CD14-positive monocyte (primary cell): ENCODE results near the gene TFEB. TPM values are rescaled to one million over a fixed set of nuclear protein-coding genes. Genes with fewer than 3 reads are reported as not detected.

ENCODE experiments used
- DNase-seq, 3 donors: peaks; one replicate each; pipeline ENCODE4 v3.0.0-alpha.2; 2011 to 2022
- H2AFZ ChIP-seq: 2 replicates; pipeline ENCODE4 v1.6.0; 2012; ENCODE audit warnings: mild to moderate bottlenecking, low read depth, low read length, inconsistent platforms; ENCODE audit not compliant: insufficient read depth, poor library complexity, severe bottlenecking
- H3K27ac ChIP-seq, 2 donors: 1 replicate in 1 of 2; 2 replicates in 1 of 2; pipeline ENCODE4 v1.5.1; 2012 to 2013; ENCODE audit warnings: low read length in 2 of 2, control low read depth in 1 of 2, inconsistent platforms in 1 of 2, low read depth in 1 of 2, mild to moderate bottlenecking in 1 of 2
- H3K27me3 ChIP-seq, 2 donors: one replicate each; pipeline versions ENCODE4 v1.6.0 to v1.6.1; 2011 to 2013; ENCODE audit warnings: low read length in 2 of 2; ENCODE audit not compliant: control insufficient read depth in 2 of 2, insufficient read depth in 2 of 2
- H3K36me3 ChIP-seq, 2 donors: replicated peaks in 1 of 2; 1 replicate in 1 of 2; 2 replicates in 1 of 2; pipeline versions ENCODE4 v1.5.1 to v1.6.1; 2012 to 2013; ENCODE audit warnings: low read length in 2 of 2, control low read depth in 1 of 2, inconsistent platforms in 1 of 2, mild to moderate bottlenecking in 1 of 2; ENCODE audit not compliant: insufficient read depth in 2 of 2, control insufficient read depth in 1 of 2
- H3K4me1 ChIP-seq, 2 donors: 1 replicate in 1 of 2; 2 replicates in 1 of 2; pipeline versions ENCODE4 v1.5.1 to v1.6.1; 2012 to 2013; ENCODE audit warnings: low read length in 2 of 2, control low read depth in 1 of 2, inconsistent platforms in 1 of 2, mild to moderate bottlenecking in 1 of 2, moderate library complexity in 1 of 2; ENCODE audit not compliant: insufficient read depth in 2 of 2, control insufficient read depth in 1 of 2
- H3K4me2 ChIP-seq: replicated peaks from 2 replicates; pipeline ENCODE3; 2012; ENCODE audit warnings: low read length, moderate library complexity, mild to moderate bottlenecking; ENCODE audit not compliant: poor library complexity, severe bottlenecking; ENCODE audit errors: extremely low read depth
- H3K4me3 ChIP-seq, 3 experiments: fragments of 200-600 bp in 1 of 3; sonication (generic) in 1 of 3; replicated peaks in 1 of 3; 1 replicate in 2 of 3; 2 replicates in 1 of 3; pipeline ENCODE4 v1.5.1; 2011 to 2013; ENCODE audit warnings: low read length in 3 of 3, mild to moderate bottlenecking in 3 of 3, control low read depth in 2 of 3, low read depth in 2 of 3, inconsistent platforms in 1 of 3, moderate library complexity in 1 of 3
- H3K79me2 ChIP-seq: 2 replicates; pipeline ENCODE4 v1.6.0; 2012; ENCODE audit warnings: mild to moderate bottlenecking, control low read depth, inconsistent platforms, low read length, moderate library complexity; ENCODE audit not compliant: insufficient read depth
- H3K9ac ChIP-seq: 2 replicates; pipeline ENCODE4 v1.6.0; 2017; ENCODE audit warnings: low read length, mild to moderate bottlenecking; ENCODE audit not compliant: insufficient read depth, poor library complexity, severe bottlenecking
- H3K9me3 ChIP-seq, 2 donors: replicated peaks in 1 of 2; 1 replicate in 1 of 2; 2 replicates in 1 of 2; pipeline versions ENCODE4 v1.5.1 to v1.6.1; 2012 to 2013; ENCODE audit warnings: low read length in 2 of 2, control low read depth in 1 of 2; ENCODE audit not compliant: control insufficient read depth in 1 of 2, insufficient read depth in 1 of 2
- H4K20me1 ChIP-seq: 2 replicates; pipeline ENCODE4 v1.6.0; 2012; ENCODE audit warnings: mild to moderate bottlenecking, low read length, control low read depth, moderate library complexity; ENCODE audit not compliant: insufficient read depth
- H3K27ac Mint-ChIP-seq, 7 donors: one replicate each; pipeline ENCODE4 v1.8.0; 2020; ENCODE audit warnings: mild to moderate bottlenecking in 7 of 7, mixed read lengths in 7 of 7, moderate library complexity in 6 of 7, inconsistent platforms in 2 of 7
- H3K27me3 Mint-ChIP-seq, 3 donors: one replicate each; pipeline ENCODE4 v1.8.0; 2021 to 2022; ENCODE audit warnings: low read depth in 3 of 3, mild to moderate bottlenecking in 3 of 3, mixed read lengths in 3 of 3, moderate library complexity in 3 of 3, inconsistent platforms in 1 of 3
- H3K36me3 Mint-ChIP-seq, 2 donors: one replicate each; pipeline ENCODE4 v1.8.0; 2020; ENCODE audit warnings: mixed read lengths in 2 of 2, inconsistent platforms in 1 of 2, mild to moderate bottlenecking in 1 of 2
- H3K4me1 Mint-ChIP-seq: one replicate; pipeline ENCODE4 v1.8.0; 2020; ENCODE audit warnings: mild to moderate bottlenecking, mixed read lengths
- H3K4me3 Mint-ChIP-seq, 2 donors: one replicate each; pipeline ENCODE4 v1.8.0; 2020; ENCODE audit warnings: mild to moderate bottlenecking in 2 of 2, mixed read lengths in 2 of 2, moderate library complexity in 1 of 2
- H3K9me3 Mint-ChIP-seq, 7 donors: one replicate each; pipeline ENCODE4 v1.8.0; 2020 to 2022; ENCODE audit warnings: mixed read lengths in 7 of 7, mild to moderate bottlenecking in 6 of 7, moderate library complexity in 6 of 7, inconsistent platforms in 2 of 7
- CTCF ChIP-seq: fragments of 200-600 bp; IDR thresholded peaks from one replicate; pipeline ENCODE4 v1.8.0; 2022; ENCODE audit warnings: antibody characterized with exemption, mild to moderate bottlenecking
- WGBS: methylation state at CpG from one replicate; pipeline ENCODE4 v1.1.5; 2013; ENCODE audit warnings: missing lambda C conversion rate; ENCODE audit not compliant: insufficient coverage; 5-methylcytosine and 5-hydroxymethylcytosine counted together
- intact Hi-C, 2 donors: fragments of 100-400 bp; cut with micrococcal nuclease; formaldehyde crosslinking; loops; one replicate each; pipeline versions ENCODE4 v1.15.0 to v1.15.1; 2023
- polyA plus RNA-seq, 3 donors: library from polyadenylated mRNA; depleted of rRNA in 1 of 3; unstranded in 2 of 3; stranded (reverse) in 1 of 3; fragments of 300-500 nt in 2 of 3; fragments of >200 nt in 1 of 3; fragmentation: Illumina TruSeq in 2 of 3; gene quantifications; 1 replicate in 2 of 3; 2 replicates in 1 of 3; pipeline ENCODE4 v1.2.3, GENCODE V29; 2012 to 2021

TFEB gene
- polyA plus RNA-seq, 3 donors, result 42.6 to 60.0 (median 55.0) TPM

DNA sequence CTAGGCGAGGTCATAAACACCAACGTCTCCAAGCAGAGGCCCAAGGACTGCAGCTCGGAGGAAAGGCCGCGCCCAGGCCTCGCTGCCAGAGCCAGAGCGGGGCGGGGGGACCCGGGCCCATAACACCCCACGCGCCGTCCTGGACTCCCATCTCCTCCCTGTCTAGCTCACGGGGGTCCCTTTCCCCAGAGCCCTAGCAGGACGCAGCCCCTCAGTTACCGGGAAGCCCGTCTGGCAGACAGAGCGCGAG, 52.2 kb downstream of the TFEB start:
- peak overlapping the region; percentile 67 for H3K9ac ChIP-seq
- no peak overlapping the region for H3K27ac ChIP-seq
- H4K20me1 ChIP-seq, result peaks cover 55% of the 10 kb centered on the region
- H3K4me1 ChIP-seq, result peaks cover 22 to 23% of the 10 kb centered on the region in 2 donors
- H3K9me3 Mint-ChIP-seq, result peaks cover 0 to 2% (median 0%) of the 10 kb centered on the region in 7 donors
- H3K36me3 ChIP-seq, result peaks cover 40 to 44% of the 10 kb centered on the region in 2 donors
- peak overlapping the region in 2 of 7 donors; percentile 63 to 77 for H3K27ac Mint-ChIP-seq
- peak overlapping the region; percentile 77 for H2AFZ ChIP-seq
- H3K4me2 ChIP-seq, result peak overlapping the region; percentile 81
- intact Hi-C loops, result loop anchor here (2.0 to 5.0 kb wide), 3 partner anchors 78 to 314 kb away; no protein-coding TSS in a partner anchor
- no peak for TF ChIP-seq CTCF
- peaks cover 1 to 8% (median 3%) of the 10 kb centered on the region in 3 donors for H3K27me3 Mint-ChIP-seq
- H3K27me3 ChIP-seq, result no peaks in the 10 kb centered on the region
- H3K4me3 ChIP-seq, result peak overlapping the region; percentile 40 to 77 (median 56)
- no peaks in the 10 kb centered on the region for H3K79me2 ChIP-seq
- H3K9me3 ChIP-seq, result no peaks in the 10 kb centered on the region
- 5% methylated on average over 17 of the region's 18 CpGs for WGBS
- no peak for DNase-seq
- peaks cover 31 to 39% of the 10 kb centered on the region in 2 donors for H3K36me3 Mint-ChIP-seq
- H3K4me1 Mint-ChIP-seq, result peaks cover 18% of the 10 kb centered on the region
- peak overlapping the region; percentile 83 to 88 for H3K4me3 Mint-ChIP-seq

DNA sequence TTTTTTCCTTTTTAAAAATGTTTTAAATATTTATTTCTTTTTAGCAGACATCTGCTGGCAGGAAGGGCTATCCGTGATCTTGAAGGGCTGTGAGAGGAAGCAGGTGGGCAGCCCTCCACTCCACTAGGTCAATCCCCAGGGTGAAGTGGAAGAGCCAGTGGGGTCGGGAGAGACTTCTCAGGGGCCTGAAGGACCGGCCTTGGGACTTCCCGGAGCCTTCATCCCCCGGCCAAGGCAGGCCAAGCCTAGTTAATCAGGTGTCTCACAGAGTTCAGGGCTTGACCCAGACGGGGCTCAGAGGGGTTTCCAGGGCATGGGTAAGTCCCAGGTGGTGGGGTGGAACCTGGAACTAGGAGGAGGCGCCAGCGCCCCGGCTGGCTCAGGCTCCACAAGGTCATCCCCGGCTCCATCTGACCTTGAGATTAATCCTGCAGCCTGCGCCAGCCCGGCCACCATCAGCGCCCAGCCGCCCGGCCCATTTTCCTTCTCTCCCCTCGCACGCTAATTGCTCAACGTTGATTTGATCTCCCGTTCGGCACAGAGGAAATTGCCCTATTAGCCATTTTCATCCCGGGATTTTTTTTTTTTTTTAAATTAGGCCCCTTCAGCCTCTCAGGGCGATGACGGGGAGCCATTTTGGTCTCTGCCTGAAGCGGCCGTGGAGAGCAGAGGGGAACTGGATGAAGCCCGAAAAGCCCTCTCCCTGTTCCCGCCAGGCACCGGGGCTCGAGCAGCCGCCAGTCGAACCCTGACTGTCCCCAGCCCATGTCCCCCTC, 52.7 kb downstream of the TFEB start:
- Histone ChIP-seq H3K36me3 (peaks cover 35 to 39% of the 10 kb centered on the region in 2 donors), H3K4me3 (peak overlapping the region; percentile 40 to 77 (median 56)), H3K79me2 (no peaks in the 10 kb centered on the region), H3K9ac (peak overlapping the region; percentile 67), H3K9me3 (no peaks in the 10 kb centered on the region), H3K4me1 (peaks cover 22 to 23% of the 10 kb centered on the region in 2 donors), H3K27me3 (no peaks in the 10 kb centered on the region), H3K27ac (no peak overlapping the region), H2AFZ (peak overlapping the region; percentile 77), H4K20me1 (peaks cover 50% of the 10 kb centered on the region), H3K4me2 (peak overlapping the region; percentile 81)
- Mint-ChIP-seq H3K4me1 (peaks cover 18% of the 10 kb centered on the region), H3K9me3 (peaks cover 0 to 2% (median 0%) of the 10 kb centered on the region in 7 donors), H3K27me3 (peaks cover 1 to 8% (median 3%) of the 10 kb centered on the region in 3 donors), H3K36me3 (peaks cover 26 to 33% of the 10 kb centered on the region in 2 donors), H3K27ac (peak overlapping the region in 3 of 7 donors; percentile 35 to 57 (median 54)), H3K4me3 (peak overlapping the region; percentile 83 to 88)
- DNase-seq, result no peak
- intact Hi-C loops, result loop anchor here (2.0 to 5.0 kb wide), 3 partner anchors 78 to 314 kb away; no protein-coding TSS in a partner anchor
- 45% methylated on average over 19 of the region's 31 CpGs for WGBS
- peak; percentile 19 for TF ChIP-seq CTCF
